GM04504 (cell line): ENCODE results near the gene YAF2.
A peak's percentile ranks its signal among the peaks of the same experiment; 100 is the strongest.

Experiments
- DNase-seq: peaks from one replicate; pipeline ENCODE4 v3.0.0-alpha.2; 2012; ENCODE audit warnings: low read depth

YAF2 gene

DNA sequence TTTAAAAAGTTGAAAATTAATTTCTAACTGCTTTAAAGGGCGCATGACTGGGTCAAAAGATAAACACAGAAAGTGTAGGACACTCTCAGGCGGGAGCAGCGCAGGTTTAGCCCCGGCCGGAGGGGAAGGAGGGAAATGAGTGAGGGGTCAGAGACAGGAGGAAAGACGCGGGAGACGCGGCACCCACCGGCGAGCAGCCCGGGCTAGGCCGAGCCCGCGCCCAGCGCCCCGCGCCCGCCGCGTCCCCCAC, 94.0 kb downstream of the YAF2 start:
- DNase-seq: no peak

DNA sequence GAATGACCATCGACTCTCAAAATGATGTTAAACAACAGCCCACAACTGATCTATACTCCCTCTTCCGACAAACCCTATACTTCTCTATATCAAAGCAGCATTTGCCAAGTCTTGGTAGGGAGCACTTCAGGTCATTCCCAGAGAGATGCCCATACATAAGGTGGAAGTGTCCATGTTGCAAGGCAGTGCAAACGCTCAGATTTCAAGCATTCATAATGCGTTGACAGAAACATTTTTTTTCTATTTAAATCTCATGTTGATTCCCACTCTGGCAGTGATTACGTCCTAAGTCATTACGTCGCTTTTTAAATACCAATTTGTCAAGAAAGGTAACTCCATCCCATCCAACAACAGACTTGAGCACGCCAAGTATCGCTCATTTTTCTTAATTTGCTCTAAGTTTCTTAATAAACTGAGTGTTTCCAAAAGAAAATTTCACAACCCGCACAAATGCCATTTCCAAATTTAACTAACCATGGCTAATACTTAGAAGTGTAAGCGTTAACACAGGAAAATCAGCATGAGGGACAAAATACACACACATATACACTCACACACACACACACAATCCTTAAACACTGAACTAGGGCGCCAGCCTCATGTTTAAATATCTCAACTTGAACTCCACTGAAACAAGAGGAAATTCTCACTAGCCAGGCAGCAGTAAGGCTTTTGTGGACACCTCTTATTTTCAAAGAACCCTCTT, 94.4 kb downstream of the YAF2 start:
- DNase-seq: no peak

DNA sequence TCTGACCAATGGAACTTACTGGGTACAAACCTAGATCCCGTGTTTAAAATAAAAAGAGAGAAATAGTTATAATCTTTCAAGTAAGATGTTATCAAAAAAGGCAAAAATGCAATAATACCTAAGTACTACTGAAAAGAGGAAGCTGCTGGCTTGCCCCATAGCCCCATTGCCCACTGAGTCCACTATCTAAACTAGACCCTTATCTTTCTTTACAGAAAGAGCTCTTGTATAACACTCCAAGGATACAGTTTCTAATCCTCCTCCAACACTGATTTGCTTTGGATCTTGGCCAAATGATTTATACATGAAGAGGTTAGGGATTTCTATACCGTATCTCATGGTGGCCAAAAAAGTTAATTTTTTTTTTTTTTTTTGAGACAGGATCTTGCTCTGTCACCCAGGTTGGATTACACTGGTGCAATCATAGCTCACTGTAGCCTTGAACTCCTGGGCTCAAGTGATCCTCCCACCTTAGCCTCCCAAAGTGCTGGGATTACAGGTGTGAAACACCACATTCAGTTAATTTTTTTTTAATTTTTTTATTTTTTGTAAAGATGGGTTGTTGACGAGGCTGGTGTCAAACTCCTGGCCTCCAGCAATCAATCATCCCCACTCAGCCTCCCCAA, 96.0 kb downstream of the YAF2 start:
- no peak for DNase-seq

DNA sequence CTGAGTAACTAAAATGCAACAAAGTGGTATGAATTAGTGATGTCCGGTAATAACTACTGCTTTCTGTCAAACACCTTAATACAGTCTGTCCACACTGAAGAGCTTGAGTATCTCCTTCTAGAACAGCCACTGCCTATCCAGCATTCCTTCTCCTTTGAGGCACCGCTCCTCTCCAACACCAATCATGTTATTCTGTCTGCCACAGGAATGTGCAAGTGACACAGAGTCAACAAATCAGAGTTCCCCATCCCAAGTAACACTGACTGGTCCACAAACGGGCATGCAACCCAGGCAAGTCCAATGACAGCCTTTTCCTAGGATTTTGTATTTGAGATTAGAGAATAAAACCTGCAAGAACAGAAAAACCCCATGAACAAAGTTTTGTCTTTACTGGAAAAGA, 97.1 kb downstream of the YAF2 start:
- peak; percentile 28 for DNase-seq

DNA sequence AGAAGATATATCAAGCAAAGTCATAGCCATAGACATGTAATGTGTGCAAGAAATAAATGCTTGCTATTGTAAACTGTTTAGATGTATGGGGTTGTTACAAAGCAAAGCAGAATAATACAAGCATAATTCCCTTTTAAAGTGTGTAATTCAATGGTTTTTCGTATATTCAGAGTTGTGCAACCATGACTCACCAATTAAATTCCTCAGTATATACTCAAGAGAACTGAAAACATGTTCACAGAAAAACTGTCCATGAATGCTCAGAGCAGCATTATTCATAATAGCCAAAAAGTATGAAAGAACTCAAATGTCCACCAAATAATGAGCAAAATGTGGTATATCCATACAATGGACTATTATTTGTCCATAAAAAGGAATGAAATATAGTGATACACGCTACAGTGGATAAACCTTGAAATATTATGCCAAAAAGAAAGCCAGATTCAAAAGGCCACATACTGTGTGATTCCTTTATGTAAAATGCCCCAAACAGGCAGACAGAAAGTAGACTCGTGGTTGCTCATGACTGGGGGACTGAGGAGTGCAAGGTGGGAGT, 102.7 kb downstream of the YAF2 start:
- peak; percentile 42 for DNase-seq

DNA sequence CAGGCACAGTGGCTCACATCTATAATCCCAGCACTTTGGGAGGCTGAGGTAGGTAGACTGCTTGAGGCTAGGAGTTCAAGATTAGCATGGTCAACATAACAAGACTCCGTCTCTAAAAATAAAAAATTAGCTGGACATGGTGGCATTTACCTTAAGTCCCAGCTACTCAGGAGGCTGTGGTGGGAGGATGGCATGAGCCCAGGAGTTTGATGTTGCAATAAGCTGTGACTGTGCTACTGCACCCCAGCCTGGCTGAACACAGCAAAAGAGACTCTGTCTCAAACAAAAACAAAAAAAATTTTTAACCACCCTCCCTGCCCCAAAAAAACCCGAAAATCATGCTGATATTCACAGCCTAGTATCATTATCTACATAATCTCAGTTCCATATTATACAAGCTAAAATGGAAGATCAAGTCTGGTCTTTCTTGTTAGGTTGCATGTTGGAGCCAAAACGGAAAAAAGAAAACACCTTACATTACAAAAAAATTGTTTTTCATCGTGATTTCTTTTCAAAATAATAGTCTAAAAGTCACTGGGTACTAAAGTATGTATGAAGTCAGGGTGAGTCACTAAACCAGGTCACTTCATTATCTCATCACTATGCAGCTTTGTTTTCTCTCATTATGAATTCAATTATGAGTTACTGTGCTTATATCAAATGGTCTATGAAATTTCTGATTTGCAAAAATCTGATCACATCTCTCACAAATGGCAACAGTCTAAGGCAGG, 107.2 kb downstream of the YAF2 start:
- DNase-seq: no peak

DNA sequence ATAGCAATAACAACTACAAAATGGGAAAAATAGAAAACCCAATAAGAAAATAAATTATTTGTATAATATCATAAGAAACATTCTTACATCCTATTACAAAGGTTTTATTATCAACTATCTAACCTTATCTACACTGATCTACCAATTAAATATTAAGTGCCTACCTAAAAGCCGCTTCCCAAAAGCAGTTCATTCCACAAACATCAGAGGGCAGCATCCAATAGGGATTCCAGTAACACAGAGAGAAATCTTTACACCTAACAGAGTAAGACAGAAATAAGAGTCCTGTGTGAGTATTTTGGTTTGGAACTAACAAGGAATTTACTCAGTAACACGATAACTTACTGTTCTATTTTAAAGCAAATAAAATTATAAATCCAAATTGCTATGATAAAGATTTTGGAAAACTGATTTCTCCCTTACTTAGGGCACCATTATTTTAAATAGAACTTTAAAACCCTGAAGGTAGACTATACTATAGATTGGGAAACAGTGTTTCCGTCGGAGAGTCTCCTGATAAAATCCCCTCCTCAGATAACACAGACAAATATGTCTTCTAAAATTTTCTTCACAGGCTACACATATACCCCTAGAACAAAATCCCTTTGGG, 108.3 kb downstream of the YAF2 start:
- peak; percentile 52 for DNase-seq

DNA sequence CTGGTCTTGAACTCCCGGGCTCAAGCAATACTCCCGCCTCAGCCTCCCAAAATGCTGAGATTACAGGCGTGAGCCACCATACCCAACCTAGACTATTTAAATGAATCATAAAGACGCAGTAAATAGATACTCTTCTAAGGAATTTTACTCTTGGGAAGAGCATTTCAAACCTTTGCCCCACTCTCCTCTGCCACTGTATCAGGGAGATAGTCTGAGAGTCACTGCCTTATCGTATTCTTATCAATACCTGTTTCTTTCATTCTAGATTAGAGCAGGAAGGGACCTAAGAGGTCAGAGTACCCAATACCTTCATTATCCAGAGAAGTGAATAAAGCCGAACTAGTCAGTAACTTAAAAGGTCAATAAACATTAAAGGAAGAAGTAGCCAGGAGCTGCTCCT, 109.2 kb downstream of the YAF2 start:
- DNase-seq: no peak

DNA sequence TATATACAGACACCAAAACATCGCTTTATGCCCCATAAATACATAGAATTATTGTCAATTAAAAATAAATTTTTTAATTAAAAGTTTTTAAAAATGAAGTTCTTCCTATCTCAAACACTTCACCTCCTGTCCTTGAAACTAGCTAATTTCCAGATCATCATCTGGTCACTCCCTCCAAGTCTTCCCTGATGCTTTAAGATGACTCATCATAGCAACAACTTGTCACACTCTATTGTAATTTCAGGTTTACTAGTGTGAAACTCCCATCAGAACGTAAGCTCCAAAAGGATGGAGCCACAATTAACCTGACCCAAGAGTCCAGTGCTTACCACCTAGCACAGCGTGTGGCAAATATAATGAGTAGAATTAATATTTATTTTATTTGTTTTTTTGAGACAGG, 109.7 kb downstream of the YAF2 start:
- no peak for DNase-seq

DNA sequence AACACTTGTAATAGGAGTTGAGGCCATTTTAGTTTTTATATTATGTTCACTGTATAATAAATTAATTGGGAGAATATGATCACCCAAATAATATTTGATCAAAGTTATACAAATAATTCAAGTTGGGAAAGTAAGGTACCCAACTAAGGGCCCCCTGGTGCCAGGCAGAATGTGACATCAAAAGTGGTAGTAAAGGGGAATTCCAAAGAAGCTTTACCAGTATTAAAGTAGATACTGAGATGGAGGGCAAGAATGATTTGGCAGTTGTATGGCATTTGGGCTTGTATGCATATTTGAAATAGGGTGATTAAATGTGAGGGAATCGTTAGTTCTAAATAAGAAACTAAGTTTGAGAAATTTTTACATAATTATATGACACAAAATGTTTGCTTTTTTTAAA, 111.1 kb downstream of the YAF2 start:
- DNase-seq: no peak

DNA sequence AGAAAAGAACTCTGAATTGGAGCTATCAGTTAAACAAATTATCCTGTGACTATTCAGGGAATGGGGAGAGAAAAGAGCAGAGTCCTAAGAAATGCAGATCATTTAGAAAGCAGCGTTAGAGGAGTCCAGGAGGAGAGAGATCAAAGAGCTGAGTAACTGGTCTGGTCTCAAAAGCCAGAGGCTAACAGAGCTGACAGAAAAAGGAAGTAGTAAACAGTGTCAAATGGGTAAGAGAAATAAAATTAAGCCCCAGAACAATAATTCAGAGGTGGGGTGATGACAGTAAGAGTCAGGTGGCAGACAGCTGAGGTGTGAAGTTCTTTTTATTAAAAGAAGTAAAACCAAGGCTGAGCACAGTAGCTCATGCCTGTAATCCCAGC, 112.7 kb downstream of the YAF2 start:
- no peak for DNase-seq

DNA sequence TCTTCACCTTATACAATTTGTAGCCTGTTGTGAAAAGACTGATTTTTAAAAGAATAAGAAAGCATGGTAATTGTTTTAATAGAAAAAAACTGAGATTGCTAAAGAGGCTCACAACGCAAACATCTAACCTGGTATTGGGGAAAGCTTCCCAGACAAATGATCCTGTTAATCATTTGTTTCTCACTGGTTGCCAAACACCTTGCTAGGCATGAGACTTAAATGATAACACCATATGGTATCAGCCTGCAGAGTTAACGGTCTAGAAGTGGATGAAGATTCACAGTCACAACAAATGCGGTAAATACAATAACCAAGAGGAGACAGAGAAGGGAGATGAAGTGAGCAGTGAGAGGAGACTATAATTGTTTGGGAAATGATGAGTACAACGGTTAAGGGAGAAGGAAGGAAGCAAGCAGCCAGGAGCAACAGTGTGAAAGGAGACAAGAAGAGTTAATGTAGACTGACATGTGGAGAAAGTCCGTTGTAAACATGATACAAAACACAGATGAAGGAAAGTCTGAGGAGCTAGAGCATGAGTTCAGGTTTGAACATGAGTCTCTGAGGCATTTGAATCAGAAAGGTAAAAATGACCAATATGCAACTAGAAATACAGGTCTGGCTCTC, 113.2 kb downstream of the YAF2 start:
- DNase-seq: no peak

DNA sequence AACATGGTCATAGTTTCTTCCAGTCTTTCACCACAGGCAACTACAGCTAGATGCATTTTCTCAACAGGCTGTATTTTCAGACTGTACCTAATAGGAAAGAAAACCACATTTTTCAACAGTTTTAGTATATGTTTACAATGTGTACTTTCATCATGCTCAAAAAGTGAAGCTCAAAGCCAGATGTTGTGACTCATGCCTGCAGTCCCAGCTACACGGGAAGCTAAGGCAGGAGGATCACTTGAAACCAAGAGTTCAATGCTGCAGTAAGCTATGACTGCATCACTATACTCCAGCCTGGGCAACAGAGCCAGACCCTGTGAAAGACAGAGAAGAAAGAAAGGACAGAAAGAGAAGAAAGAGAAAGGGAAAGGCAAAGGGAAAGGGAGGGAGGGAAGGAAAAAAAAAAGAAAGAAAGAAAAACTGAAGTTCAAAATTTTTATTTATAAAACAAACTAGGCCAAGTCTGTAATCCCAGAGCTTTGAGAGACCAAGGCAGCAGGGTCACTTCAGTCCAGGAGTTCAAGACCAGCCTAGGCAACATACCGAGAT, 118.9 kb downstream of the YAF2 start:
- DNase-seq: peak; percentile 68

DNA sequence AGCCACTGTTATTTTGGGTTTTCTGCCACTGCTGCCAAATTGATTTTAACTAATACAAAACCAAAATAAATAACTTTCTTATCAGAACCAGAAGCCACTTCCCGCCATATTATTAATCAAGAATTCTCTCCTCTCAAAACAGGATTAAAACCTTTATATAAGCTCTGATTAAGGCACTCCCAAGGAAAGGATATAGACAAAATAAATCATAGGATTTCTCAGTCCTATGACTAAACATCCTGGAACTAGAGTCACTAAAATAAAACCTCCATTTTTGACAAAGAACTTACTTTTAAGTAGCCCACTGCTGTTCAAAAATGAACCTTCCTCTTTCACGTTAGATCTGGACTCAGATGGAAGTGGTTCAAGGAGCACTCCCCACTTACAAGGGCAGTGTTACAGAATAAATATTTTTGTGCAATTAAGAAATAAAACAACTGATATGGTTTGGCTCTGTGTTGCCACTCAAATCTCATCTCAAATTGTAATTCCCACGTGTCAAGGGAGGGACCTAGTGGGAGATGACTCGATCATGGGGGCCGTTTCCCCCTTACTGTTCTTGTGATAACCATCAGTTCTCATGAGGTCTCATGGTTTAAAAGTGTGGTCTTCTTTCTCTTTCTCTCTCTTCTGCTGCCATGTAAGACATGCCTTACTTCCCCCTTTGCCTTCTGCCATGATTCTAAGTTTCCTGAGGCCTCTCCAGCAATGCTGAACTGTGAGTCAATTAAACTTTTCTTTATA, 119.7 kb downstream of the YAF2 start:
- no peak for DNase-seq

DNA sequence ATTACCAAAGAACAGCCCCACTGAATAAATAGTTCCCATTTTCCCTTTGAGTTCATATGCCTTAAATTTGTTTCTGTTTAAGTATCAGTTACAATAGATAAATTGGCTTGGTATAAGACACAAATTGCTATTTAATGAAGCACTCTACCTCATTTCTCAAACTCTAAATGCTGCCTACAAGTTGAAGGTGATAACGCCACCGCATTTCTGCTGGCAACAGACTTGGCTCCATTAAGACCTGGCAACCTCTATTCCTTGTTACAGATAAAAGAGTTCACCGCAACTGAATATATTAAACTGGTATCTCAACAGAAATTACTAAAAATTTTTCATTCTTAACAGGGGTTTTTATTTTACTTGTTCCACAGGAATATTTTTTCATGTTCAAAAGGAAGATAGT, 129.0 kb downstream of the YAF2 start:
- no peak for DNase-seq
